Rectal smooth muscle tissue (tissue), 1 donor: ENCODE measurements around the gene CPNE8.

Source experiments
- H3K27ac ChIP-seq: one replicate; pipeline ENCODE4 v1.7.0; 2013; ENCODE audit warnings: low read depth, low read length, inconsistent platforms
- H3K27me3 ChIP-seq: one replicate; pipeline ENCODE4 v1.7.0; 2013; ENCODE audit warnings: low read length; ENCODE audit not compliant: control insufficient read depth, insufficient read depth
- H3K36me3 ChIP-seq: one replicate; pipeline ENCODE4 v1.7.0; 2013; ENCODE audit warnings: low read length; ENCODE audit not compliant: control insufficient read depth, insufficient read depth
- H3K4me1 ChIP-seq: one replicate; pipeline ENCODE4 v1.7.0; 2013; ENCODE audit warnings: low read length; ENCODE audit not compliant: control insufficient read depth, insufficient read depth
- H3K4me3 ChIP-seq: one replicate; pipeline ENCODE4 v1.7.0; 2013; ENCODE audit warnings: low read length
- H3K9ac ChIP-seq: one replicate; pipeline ENCODE4 v1.7.0; 2013; ENCODE audit warnings: low read length

The CPNE8 gene

GRCh38 chr12:38850461-38850860, 54.9 kb downstream of the CPNE8 start:
- Histone ChIP-seq H3K36me3 (no peaks in the 10 kb centered on the region), H3K27ac (no peak overlapping the region), H3K27me3 (no peaks in the 10 kb centered on the region), H3K9ac (no peak overlapping the region), H3K4me1 (no peaks in the 10 kb centered on the region), H3K4me3 (no peak overlapping the region)

DNA sequence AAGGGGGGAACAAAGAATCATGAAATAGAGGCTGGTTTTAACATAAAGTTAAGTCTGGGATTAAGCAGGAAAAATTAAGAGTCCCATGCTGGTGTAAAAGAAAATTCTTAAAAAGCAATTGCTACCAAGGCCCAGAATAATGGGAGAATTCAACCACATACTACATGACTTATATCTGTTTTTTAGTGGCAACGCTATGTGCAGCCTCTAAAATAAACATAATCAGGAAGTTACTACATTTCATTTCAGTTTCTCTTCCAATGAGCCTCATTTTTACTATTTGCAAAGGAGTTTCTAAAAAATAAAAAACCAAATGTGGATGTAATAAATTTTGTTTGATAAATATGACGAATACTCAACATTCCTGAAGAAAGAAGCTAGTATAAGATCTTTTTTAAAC, 58.1 kb downstream of the CPNE8 start:
- H3K36me3 ChIP-seq = no peaks in the 10 kb centered on the region
- no peaks in the 10 kb centered on the region for H3K27me3 ChIP-seq
- no peak overlapping the region for H3K4me3 ChIP-seq
- H3K4me1 ChIP-seq = no peaks in the 10 kb centered on the region
- H3K27ac ChIP-seq = no peak overlapping the region
- no peak overlapping the region for H3K9ac ChIP-seq

GRCh38 chr12:38844267-38844666, 61.1 kb downstream of the CPNE8 start:
- H3K36me3 ChIP-seq = no peaks in the 10 kb centered on the region
- no peak overlapping the region for H3K27ac ChIP-seq

DNA sequence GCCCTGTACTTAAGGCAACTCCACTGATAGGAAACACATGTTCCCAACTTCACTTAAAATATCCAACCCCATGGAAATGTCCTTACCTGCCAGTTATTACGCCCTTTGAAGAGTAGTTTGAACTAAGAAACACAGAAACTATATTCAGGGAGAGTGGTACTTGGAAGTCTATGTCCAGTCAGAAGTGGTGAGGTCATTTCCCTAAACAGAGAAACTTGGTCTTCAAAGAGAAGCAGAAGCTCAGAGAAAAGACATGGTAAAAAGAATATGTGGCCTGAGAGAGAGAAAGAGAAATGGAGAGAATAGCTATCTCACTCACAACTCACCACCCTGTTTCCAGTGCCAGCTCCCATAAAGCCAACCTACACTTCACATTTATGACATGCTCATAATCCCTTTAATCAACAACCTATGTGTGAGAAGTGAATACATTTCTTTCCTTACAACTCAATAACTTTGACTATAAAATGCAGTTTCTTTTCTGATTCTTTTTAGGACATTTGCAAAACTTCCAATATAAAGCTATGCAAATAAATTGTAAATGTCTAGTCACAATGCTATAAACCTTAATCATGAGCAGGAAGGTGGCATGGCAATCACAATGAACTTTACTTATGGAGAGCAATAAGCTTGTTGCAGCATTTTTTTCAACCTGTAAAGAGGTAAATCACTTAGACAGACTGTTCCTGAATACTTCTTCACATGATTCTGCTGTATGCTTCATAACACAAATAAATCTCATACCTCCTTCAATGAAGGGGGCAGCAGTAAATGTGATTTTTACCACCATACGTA, 67.1 kb downstream of the CPNE8 start:
- Histone ChIP-seq H3K9ac (no peak overlapping the region), H3K4me1 (no peaks in the 10 kb centered on the region), H3K4me3 (no peak overlapping the region), H3K36me3 (no peaks in the 10 kb centered on the region), H3K27ac (no peak overlapping the region), H3K27me3 (no peaks in the 10 kb centered on the region)

More at GRCh38 chr12:38844267-38844666, 61.1 kb downstream of the CPNE8 start:
- Histone ChIP-seq H3K4me3 (no peak overlapping the region), H3K27me3 (no peaks in the 10 kb centered on the region), H3K9ac (no peak overlapping the region), H3K4me1 (no peaks in the 10 kb centered on the region)

DNA sequence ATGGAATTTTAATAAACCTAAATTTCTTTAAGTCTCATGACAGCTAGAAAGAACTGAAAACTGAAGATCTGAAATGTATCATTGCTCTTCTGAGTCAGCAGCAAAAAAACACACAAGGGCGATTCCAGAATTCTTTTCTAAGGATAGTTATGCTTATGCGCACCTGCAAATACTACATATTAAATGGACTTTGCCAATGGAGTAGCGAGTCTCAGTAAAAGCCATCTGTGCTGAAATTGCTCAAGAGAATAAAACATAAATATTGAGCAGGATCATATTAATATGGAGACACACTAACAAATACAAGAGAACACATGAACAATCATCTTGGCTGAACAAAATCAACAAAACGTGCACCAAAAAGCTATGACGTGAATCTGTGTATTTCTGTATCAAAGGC, 73.7 kb downstream of the CPNE8 start:
- no peaks in the 10 kb centered on the region for H3K36me3 ChIP-seq
- no peaks in the 10 kb centered on the region for H3K27me3 ChIP-seq
- no peak overlapping the region for H3K4me3 ChIP-seq
- H3K4me1 ChIP-seq = no peaks in the 10 kb centered on the region
- H3K9ac ChIP-seq = no peak overlapping the region
- no peak overlapping the region for H3K27ac ChIP-seq

DNA sequence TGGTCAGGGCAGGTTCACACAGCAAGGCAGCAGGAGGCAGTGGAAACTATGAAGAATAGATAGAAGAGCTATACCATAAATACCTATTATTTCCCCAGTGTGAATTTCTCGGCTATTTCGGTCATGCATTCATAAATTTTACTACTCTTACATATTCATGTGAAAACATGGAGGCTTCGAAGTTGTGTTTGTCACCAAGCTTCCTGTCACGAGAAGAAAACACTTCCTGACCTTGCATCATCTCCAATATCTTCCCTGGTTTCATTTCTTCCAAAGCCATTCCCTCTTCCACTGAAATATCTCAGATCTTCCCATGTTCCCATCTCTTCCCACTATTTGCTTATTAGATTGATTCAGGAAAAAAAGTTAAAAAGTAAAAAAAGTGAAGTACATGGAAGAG, 80.4 kb downstream of the CPNE8 start:
- Histone ChIP-seq H3K27me3 (no peaks in the 10 kb centered on the region), H3K9ac (no peak overlapping the region), H3K27ac (no peak overlapping the region), H3K36me3 (no peaks in the 10 kb centered on the region), H3K4me1 (no peaks in the 10 kb centered on the region), H3K4me3 (no peak overlapping the region)

GRCh38 chr12:38823738-38824137, 81.7 kb downstream of the CPNE8 start:
- Histone ChIP-seq H3K9ac (no peak overlapping the region), H3K36me3 (no peaks in the 10 kb centered on the region), H3K27me3 (no peaks in the 10 kb centered on the region), H3K4me3 (no peak overlapping the region), H3K27ac (no peak overlapping the region), H3K4me1 (no peaks in the 10 kb centered on the region)

DNA sequence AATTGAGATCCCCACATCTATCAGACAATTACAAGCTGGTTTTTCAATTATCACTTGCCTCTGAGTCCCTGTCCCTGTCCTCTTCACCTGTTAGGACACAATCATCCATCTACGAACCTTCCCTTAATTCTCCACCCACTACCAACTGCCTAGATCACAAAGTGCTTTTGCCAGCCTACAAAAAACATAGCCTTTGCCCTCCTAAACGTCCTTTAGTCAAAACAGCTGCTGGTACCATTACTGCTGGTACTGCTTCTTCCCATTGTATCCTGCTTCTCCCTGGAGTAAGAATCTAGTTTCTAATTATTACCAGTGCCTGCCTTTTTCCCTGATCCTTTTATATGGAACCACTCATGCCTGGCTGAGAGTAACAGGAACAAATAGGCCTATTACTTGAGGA, 82.1 kb downstream of the CPNE8 start:
- H3K27me3 ChIP-seq = no peaks in the 10 kb centered on the region
- H3K4me3 ChIP-seq = no peak overlapping the region
- H3K36me3 ChIP-seq = no peaks in the 10 kb centered on the region
- no peak overlapping the region for H3K27ac ChIP-seq
- no peaks in the 10 kb centered on the region for H3K4me1 ChIP-seq
- H3K9ac ChIP-seq = no peak overlapping the region

DNA sequence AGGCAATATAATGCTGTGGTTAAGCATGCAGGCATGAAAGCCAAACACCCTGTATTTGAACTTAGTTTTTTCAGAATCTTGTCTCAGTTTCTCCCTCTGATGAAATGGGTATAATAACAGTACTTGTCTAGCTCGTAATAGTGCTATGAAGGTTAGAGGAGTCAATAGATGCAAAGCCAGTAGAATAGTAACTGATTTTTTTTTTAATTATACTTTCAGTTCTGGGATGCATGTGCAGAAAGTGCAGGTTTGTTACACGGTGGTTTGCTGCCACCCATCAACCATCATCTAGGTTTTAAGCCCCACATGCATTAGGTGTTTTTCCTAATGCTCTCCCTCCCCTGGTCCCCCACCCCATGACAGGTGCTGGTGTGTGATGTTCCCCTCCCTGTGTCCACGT, 87.4 kb downstream of the CPNE8 start:
- no peak overlapping the region for H3K4me3 ChIP-seq
- H3K9ac ChIP-seq = no peak overlapping the region
- no peak overlapping the region for H3K27ac ChIP-seq
- H3K36me3 ChIP-seq = no peaks in the 10 kb centered on the region
- no peaks in the 10 kb centered on the region for H3K4me1 ChIP-seq
- H3K27me3 ChIP-seq = no peaks in the 10 kb centered on the region

GRCh38 chr12:38813923-38814322, 91.5 kb downstream of the CPNE8 start:
- no peaks in the 10 kb centered on the region for H3K36me3 ChIP-seq

DNA sequence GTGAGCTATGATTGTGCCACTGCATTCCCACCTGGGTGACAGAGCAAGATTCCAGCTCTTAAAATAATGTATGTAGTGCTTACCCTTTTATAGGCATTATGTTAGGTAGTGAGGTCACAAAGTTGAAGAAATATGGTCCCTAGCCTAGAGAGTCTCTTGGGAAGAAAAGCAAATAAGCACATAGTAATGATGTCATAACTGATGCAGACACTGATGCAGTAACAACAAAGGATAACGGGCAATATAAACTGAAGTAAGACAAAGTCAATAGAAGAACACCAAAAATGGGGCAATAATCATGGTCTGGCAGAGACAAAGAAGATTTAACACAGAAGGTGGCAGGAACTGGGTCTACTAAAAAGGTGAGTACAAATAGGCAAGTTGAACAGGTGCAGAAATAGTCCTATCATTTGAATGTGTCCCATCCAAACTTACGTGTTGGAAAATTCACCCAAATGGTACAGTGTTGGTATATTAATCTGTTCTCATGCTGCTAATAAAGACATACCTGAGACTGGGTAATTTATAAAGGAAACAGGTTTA, 93.5 kb downstream of the CPNE8 start:
- Histone ChIP-seq H3K9ac (no peak overlapping the region), H3K4me1 (no peaks in the 10 kb centered on the region), H3K4me3 (no peak overlapping the region), H3K27me3 (no peaks in the 10 kb centered on the region), H3K36me3 (no peaks in the 10 kb centered on the region), H3K27ac (no peak overlapping the region)

More at GRCh38 chr12:38813923-38814322, 91.5 kb downstream of the CPNE8 start:
- Histone ChIP-seq H3K4me1 (no peaks in the 10 kb centered on the region), H3K27me3 (no peaks in the 10 kb centered on the region), H3K27ac (no peak overlapping the region), H3K9ac (no peak overlapping the region), H3K4me3 (no peak overlapping the region)

- no peak overlapping the region for H3K4me3 ChIP-seq
These were observed 95.6 kb downstream of the CPNE8 start for GRCh38 chr12:38809832-38810231.

GRCh38 chr12:38788106-38788505, 117.3 kb downstream of the CPNE8 start:
- Histone ChIP-seq H3K27ac (no peak overlapping the region), H3K36me3 (no peaks in the 10 kb centered on the region), H3K9ac (no peak overlapping the region)

More at GRCh38 chr12:38809832-38810231, 95.6 kb downstream of the CPNE8 start:
- no peak overlapping the region for H3K9ac ChIP-seq
- no peaks in the 10 kb centered on the region for H3K4me1 ChIP-seq
- H3K27me3 ChIP-seq = no peaks in the 10 kb centered on the region
- H3K27ac ChIP-seq = no peak overlapping the region
- H3K36me3 ChIP-seq = no peaks in the 10 kb centered on the region

More at GRCh38 chr12:38788106-38788505, 117.3 kb downstream of the CPNE8 start:
- Histone ChIP-seq H3K27me3 (no peaks in the 10 kb centered on the region), H3K4me1 (no peaks in the 10 kb centered on the region), H3K4me3 (no peak overlapping the region)
